IMR-90 (cell line): ENCODE measurements around the gene IQCF6.

Experiments used
- POLR2A ChIP-seq: IDR thresholded peaks from 2 replicates; pipeline ENCODE4 v1.6.1; 2012; ENCODE audit warnings: mild to moderate bottlenecking, low read depth, low read length
- TF ChIP-seq, protein P1 (sequence below): conservative IDR thresholded peaks from 2 replicates; pipeline ENCODE4 v1.5.1; 2012; ENCODE audit warnings: mild to moderate bottlenecking, low read depth, low read length, improper control_type of control experiment

DNA sequence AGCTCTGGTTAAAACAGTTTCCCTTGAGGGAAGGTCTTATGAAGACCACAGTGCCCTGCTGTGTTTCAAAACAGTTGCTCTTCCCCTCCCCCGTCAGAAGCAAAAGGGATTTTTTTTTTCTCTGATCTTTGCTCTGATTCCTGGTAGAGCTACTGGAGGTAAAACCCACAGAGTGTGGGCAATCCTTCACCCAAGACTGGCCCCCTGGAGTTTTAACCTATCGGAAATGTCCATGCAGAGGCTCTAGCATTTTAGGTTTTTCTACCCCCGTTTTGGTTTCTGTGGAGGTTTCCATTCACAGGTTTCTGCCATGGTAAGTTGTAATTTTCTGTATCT lies 44.5 kb downstream of the IQCF6 start:
- no peak for TF ChIP-seq POLR2A
- TF ChIP-seq, protein P1, sequence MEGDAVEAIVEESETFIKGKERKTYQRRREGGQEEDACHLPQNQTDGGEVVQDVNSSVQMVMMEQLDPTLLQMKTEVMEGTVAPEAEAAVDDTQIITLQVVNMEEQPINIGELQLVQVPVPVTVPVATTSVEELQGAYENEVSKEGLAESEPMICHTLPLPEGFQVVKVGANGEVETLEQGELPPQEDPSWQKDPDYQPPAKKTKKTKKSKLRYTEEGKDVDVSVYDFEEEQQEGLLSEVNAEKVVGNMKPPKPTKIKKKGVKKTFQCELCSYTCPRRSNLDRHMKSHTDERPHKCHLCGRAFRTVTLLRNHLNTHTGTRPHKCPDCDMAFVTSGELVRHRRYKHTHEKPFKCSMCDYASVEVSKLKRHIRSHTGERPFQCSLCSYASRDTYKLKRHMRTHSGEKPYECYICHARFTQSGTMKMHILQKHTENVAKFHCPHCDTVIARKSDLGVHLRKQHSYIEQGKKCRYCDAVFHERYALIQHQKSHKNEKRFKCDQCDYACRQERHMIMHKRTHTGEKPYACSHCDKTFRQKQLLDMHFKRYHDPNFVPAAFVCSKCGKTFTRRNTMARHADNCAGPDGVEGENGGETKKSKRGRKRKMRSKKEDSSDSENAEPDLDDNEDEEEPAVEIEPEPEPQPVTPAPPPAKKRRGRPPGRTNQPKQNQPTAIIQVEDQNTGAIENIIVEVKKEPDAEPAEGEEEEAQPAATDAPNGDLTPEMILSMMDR: no peak
